Effector memory CD8-positive, alpha-beta T cell (primary cell): ENCODE results near the gene ITCH.
"Not testable (repeated sequence)": the region's sequence is repeated elsewhere in the genome, so short reads cannot be mapped to it uniquely, and the experiment has no call there.

Experiments used
- ATAC-seq: fragments of 150-1000 bp; cut with Tn5 transposase; replicated peaks from 2 replicates; pipeline ENCODE4 v1.10.0; 2021; ENCODE audit warnings: mild to moderate bottlenecking, moderate library complexity
- DNase-seq, 3 experiments: peaks; one replicate each; pipeline ENCODE4 v3.0.0; 2021
- H3K27ac Mint-ChIP-seq, 2 donors: one replicate each; pipeline ENCODE4 v1.8.0; 2022; ENCODE audit warnings: mild to moderate bottlenecking in 2 of 2, mixed read lengths in 2 of 2, moderate library complexity in 2 of 2
- H3K27me3 Mint-ChIP-seq, 2 donors: one replicate each; pipeline ENCODE4 v1.8.0; 2022; ENCODE audit warnings: mixed read lengths in 2 of 2
- H3K36me3 Mint-ChIP-seq: one replicate; pipeline ENCODE4 v1.8.0; 2022; ENCODE audit warnings: mild to moderate bottlenecking, moderate library complexity, mixed read lengths; ENCODE audit not compliant: insufficient read depth
- H3K4me1 Mint-ChIP-seq, 2 donors: one replicate each; pipeline ENCODE4 v1.8.0; 2022; ENCODE audit warnings: low read depth in 2 of 2, mixed read lengths in 2 of 2
- H3K4me3 Mint-ChIP-seq, 2 donors: one replicate each; pipeline ENCODE4 v1.8.0; 2022; ENCODE audit warnings: mild to moderate bottlenecking in 2 of 2, mixed read lengths in 2 of 2, moderate library complexity in 2 of 2
- H3K9me3 Mint-ChIP-seq, 2 donors: one replicate each; pipeline ENCODE4 v1.8.0; 2022; ENCODE audit warnings: mixed read lengths in 2 of 2

The ITCH gene

DNA sequence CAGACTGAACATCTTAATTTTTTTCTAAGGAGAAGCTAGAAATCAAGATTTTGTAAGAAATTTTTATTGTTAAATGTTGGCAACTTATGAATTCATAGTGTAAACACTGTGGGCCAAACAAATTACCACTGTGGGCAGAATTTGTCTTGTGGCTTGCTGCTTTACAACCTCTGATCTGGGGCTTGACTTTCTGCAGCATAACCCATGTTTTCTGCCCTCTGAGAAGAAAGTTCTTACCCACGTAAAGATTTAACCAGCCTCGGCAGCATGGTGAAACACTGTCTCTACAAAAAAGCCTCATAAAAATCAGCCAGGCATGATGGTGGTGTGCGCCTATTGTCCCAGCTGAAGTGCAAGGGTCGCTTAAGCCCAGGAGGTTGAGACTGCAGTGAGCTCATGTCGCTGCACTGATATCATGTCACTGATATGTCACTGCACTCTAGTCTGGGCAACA, 12.9 kb downstream of the ITCH start:
- peak overlapping the region in 1 of 2 donors; percentile 57 for H3K4me3 Mint-ChIP-seq
- H3K27me3 Mint-ChIP-seq: no peaks in the 10 kb centered on the region
- H3K9me3 Mint-ChIP-seq: no peaks in the 10 kb centered on the region
- ATAC-seq (peak; percentile 77), DNase-seq (no peak)
- H3K36me3 Mint-ChIP-seq: peaks cover 77% of the 10 kb centered on the region
- H3K4me1 Mint-ChIP-seq: peaks cover 28 to 49% of the 10 kb centered on the region in 2 donors
- peak overlapping the region; percentile 64 to 91 for H3K27ac Mint-ChIP-seq

DNA sequence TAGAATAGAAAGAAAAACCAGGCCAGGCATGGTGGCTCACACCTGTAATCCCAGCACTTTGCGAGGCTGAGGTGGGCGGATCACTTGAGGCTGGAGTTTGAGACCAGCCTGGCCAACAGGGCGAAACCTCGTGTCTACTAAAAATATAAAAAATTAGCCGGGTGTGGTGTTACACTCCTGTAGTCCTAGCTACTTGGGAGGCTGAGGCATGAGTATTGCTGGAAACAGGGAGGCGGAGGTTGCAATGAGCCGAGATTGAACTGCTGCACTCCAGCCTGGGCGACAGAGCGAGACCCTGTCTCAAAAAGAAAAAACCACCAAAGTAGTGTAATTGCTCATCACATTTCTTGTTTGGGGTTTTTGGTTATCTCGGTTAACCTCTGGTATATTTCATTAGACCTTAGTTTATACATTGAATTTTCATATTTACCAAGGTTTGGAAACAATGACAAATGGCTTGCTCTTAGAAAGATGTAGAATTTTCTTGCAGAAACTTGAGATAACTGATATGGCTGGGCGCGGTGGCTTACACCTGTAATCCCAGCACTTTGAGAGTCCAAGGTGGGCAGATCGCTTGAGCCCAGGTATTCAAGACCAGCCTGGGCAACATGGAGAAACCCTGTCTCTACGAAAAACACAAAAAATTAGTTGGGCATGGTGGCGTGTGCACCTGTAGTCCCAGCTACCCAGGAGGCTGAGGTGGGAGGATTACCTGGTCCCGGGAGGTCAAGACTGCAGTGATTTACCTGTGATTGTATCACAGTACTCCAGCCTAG, 14.2 kb downstream of the ITCH start:
- Mint-ChIP-seq H3K4me1 (peaks cover 35 to 57% of the 10 kb centered on the region in 2 donors), H3K27ac (peak overlapping the region; percentile 64 to 91), H3K36me3 (peaks cover 78% of the 10 kb centered on the region), H3K9me3 (no peaks in the 10 kb centered on the region), H3K27me3 (no peaks in the 10 kb centered on the region), H3K4me3 (peak overlapping the region; percentile 57 to 59)
- DNase-seq (no peak), ATAC-seq (peak; percentile 40)

DNA sequence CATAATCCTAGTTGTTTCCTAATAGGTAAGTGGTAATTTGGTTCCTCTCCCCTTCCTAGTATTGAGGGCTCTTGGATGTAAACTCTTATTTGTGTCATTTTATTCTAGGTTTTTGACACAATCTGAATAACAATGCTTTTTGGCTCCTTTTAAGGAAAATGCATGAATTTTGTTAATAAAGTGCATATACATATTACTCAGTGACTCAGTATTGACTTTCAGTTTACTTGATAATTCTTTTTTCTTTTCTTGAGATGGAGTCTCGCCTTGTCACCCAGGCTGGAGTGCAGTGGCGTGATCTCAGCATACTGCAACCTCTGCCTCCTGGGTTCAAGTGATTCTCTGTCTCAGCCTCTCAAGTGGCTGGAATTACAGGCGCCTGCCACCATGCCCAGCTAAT, 19.1 kb downstream of the ITCH start:
- peak overlapping the region in 1 of 2 donors; percentile 25 for H3K27ac Mint-ChIP-seq
- no peak for ATAC-seq
- H3K4me3 Mint-ChIP-seq: no peak overlapping the region
- no peak for DNase-seq
- H3K27me3 Mint-ChIP-seq: no peaks in the 10 kb centered on the region
- no peaks in the 10 kb centered on the region for H3K9me3 Mint-ChIP-seq
- H3K4me1 Mint-ChIP-seq: peaks cover 32 to 48% of the 10 kb centered on the region in 2 donors
- peaks cover 68% of the 10 kb centered on the region for H3K36me3 Mint-ChIP-seq

DNA sequence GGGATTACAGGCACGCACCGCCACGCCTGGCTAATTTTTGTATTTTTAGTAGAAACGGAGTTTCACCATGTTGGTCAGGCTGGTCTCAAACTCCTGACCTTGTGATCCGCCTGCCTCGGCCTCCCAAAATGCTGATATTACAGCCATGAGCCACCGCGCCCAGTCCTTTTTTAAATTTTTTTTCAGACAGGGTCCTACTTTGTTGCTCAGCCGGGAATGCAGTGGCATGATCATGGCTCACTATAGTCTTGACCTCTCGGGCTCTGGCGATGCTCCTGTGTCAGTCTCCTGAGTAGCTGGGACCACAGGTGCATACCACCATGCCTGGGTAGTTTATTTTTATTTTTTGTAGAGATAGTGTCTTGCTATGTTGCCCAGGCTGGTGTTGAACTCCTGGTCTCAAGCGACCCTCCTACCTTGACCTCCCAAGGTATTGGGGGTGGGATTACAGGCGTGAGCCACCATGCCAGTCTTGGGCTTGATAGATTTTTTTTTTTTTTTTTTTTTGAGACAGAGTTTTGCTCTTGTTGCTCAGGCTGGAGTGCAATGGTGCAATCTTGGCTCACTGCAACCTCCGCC, 19.9 kb downstream of the ITCH start:
- H3K27me3 Mint-ChIP-seq, H3K9me3 Mint-ChIP-seq, H3K27ac Mint-ChIP-seq, DNase-seq, H3K4me3 Mint-ChIP-seq, ATAC-seq: not testable (repeated sequence)
- H3K4me1 Mint-ChIP-seq: peaks cover 29 to 44% of the 10 kb centered on the region in 2 donors
- H3K36me3 Mint-ChIP-seq: peaks cover 62% of the 10 kb centered on the region

DNA sequence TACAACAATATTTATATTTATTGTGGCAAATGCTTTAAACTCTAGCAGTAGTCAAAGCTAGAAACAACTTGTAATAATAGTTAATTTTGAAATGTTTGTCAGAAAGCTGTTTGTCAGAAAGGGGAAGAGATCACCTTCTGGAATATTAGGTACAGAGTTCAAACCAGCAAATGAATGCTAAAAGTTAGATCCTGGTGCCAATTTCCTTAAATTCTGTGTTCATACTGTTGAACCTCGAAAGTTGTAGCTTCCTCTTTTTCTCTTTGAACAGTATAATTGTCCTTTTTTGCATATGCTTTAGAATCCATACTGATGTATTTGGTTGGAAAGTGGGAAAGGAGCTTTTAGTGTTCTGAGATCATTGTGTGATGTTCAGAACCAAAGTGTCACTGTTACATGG, 22.4 kb downstream of the ITCH start:
- peak overlapping the region in 1 of 2 donors; percentile 91 for H3K27ac Mint-ChIP-seq
- DNase-seq (no peak), ATAC-seq (no peak)
- peaks cover 58% of the 10 kb centered on the region for H3K36me3 Mint-ChIP-seq
- no peaks in the 10 kb centered on the region for H3K9me3 Mint-ChIP-seq
- H3K4me1 Mint-ChIP-seq: peaks cover 39 to 43% of the 10 kb centered on the region in 2 donors
- no peaks in the 10 kb centered on the region for H3K27me3 Mint-ChIP-seq
- H3K4me3 Mint-ChIP-seq: no peak overlapping the region

DNA sequence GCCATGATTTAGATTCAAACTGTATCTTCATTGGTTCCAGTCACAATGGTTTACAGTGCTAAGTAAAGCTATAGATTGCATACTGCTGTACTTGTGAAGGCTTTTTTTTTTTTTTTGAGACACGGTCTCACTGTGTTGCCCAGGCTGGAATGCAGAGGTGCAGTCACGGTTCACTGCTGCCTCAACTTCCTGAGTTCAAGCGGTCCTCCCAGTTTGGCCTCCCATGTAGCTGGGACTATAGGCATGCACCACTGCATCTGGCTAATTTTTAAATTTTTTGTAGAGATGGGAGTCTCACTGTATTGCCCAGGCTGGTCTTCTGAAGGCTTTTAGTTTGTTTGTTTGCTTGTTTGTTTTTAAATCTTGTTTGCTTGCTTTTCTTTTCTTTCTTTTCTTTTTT, 24.9 kb downstream of the ITCH start:
- no peak for DNase-seq
- peak overlapping the region in 1 of 2 donors; percentile 11 for H3K4me3 Mint-ChIP-seq
- H3K27me3 Mint-ChIP-seq: no peaks in the 10 kb centered on the region
- ATAC-seq: no peak
- H3K27ac Mint-ChIP-seq: peak overlapping the region; percentile 42 to 57
- H3K36me3 Mint-ChIP-seq: peaks cover 43% of the 10 kb centered on the region
- H3K4me1 Mint-ChIP-seq: peaks cover 34 to 42% of the 10 kb centered on the region in 2 donors
- H3K9me3 Mint-ChIP-seq: no peaks in the 10 kb centered on the region

DNA sequence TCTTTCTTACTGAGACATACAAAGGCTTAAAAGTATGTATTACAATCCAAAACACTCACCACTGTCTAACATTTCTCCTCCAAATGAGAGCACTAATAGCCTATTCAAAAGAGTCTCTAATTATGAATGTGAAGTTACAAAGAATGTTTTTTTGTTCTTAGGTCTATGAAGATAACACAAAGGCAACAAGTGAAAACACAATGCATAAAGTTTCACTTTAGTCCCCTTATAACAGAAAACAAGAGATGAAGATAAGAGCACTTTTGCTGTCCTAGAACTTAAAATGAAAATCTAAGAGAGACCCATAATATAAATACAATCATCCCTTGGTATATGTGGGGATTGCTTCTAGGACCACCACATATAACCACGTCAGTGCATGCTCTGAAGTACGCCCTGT, 25.6 kb downstream of the ITCH start:
- Mint-ChIP-seq H3K27ac (peak overlapping the region; percentile 42 to 57), H3K27me3 (no peaks in the 10 kb centered on the region), H3K9me3 (no peaks in the 10 kb centered on the region), H3K4me3 (no peak overlapping the region), H3K4me1 (peaks cover 38 to 47% of the 10 kb centered on the region in 2 donors), H3K36me3 (peaks cover 41% of the 10 kb centered on the region)
- DNase-seq (no peak), ATAC-seq (no peak)

DNA sequence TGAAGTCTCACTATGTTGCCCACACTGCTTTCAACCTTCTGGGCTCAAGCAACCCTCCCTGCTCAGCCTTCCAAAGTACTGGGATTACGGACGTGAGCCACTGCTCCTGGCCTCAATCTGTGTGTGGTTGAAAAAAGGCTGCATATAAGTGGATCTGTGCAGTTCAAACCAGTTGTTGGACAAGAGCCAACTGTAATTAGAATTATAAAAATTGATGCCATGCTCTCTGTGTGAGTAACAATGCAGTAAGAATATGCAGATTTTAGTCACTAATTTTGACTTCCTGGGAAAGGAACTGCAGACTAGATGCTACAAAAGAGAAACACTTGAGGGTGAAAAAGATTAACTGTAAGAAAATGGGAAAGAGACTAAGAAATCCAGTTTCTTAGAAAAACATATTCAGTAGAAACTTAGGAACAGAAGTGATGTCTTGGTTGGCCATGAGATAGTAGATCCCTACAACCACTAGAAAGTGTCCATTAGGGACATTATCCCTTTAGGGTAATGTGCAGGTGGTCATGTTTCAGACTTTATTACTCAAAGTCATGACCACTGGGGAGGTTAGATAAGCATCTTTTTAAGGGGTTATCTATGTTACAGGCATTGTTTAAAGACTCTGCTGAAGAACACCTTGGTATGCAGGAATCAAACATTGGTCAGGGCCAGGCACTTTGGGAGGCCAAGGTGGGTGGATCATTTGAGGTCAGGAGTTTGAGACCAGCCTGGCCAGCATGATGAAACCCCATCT, 26.3 kb downstream of the ITCH start:
- Mint-ChIP-seq H3K9me3 (no peaks in the 10 kb centered on the region), H3K27me3 (no peaks in the 10 kb centered on the region), H3K4me1 (peaks cover 39 to 47% of the 10 kb centered on the region in 2 donors), H3K27ac (peak overlapping the region; percentile 7 to 87), H3K36me3 (peaks cover 39% of the 10 kb centered on the region), H3K4me3 (no peak overlapping the region)
- ATAC-seq: no peak
- DNase-seq: no peak

DNA sequence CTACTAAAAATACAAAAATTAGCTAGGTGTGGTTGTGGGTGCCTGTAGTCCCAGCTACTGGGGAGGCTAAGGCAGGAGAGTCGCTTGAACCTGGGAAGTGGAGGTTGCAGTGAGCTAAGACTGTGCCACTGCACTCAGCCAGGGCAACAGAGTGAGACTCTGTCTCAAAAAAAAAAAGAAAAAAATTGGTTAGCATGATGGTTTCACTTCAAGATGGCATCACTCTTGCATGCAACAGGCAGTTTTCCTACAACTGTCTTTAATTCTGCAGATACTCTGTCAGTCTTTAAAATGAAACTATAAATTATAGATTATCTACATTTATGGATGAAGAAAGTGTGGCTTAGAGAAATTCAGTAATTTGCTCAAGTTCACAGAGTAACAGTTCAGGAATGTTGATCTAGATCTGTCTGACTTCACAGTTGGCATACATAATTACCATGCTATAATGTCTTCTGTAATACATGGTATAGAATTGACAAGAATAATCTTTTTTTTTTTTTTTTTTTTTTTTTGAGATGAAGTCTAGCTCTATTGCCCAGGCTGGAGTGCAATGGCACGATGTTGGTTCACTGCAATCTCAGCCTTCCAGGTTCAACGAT, 27.0 kb downstream of the ITCH start:
- no peaks in the 10 kb centered on the region for H3K9me3 Mint-ChIP-seq
- no peak for ATAC-seq
- peaks cover 41 to 51% of the 10 kb centered on the region in 2 donors for H3K4me1 Mint-ChIP-seq
- peaks cover 38% of the 10 kb centered on the region for H3K36me3 Mint-ChIP-seq
- H3K4me3 Mint-ChIP-seq: no peak overlapping the region
- no peak for DNase-seq
- peak overlapping the region; percentile 7 to 87 for H3K27ac Mint-ChIP-seq
- no peaks in the 10 kb centered on the region for H3K27me3 Mint-ChIP-seq

DNA sequence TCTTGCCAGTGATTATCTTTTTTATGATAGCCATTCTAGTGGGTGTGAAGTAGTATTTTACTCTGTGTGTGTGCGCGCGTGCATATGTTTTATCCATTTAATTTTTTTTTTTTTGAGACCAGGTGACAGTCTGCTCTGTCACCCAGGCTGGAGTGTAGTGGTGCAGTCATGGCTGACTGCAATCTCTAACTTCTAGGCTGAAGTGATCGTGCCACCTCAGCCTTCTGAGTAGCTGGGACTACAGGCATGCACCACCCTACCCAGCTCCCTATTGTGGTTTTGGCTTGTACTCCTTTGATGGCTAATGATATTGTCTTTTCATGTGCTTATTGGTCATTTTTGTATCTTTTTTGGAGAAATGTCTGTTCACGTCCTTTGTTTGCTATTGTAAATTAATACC, 33.3 kb downstream of the ITCH start:
- Mint-ChIP-seq H3K4me1 (peaks cover 23 to 40% of the 10 kb centered on the region in 2 donors), H3K4me3 (no peak overlapping the region), H3K27me3 (no peaks in the 10 kb centered on the region), H3K9me3 (no peaks in the 10 kb centered on the region), H3K36me3 (peaks cover 66% of the 10 kb centered on the region), H3K27ac (peak overlapping the region in 1 of 2 donors; percentile 7)
- DNase-seq (no peak), ATAC-seq (no peak)

DNA sequence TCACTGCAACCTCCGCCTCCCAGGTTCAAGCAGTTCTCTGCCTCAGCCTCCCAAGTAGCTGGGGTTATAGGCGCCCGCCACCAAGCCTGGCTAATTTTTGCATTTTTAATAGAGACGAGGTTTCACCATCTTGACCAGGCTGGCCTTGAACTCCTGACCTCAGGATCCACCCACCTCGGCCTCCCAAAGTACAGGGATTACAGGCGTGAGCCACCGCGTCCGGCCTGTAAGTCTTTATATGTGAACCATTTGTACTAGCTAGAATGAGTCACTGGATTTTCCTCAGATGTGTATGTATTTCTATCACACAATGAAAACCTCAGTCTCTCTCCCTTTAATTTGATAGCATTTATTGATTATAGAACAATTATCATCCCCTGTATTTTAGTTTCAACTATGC, 34.0 kb downstream of the ITCH start:
- H3K9me3 Mint-ChIP-seq: no peaks in the 10 kb centered on the region
- ATAC-seq: no peak
- no peaks in the 10 kb centered on the region for H3K27me3 Mint-ChIP-seq
- H3K4me1 Mint-ChIP-seq: peaks cover 26 to 46% of the 10 kb centered on the region in 2 donors
- peaks cover 70% of the 10 kb centered on the region for H3K36me3 Mint-ChIP-seq
- no peak overlapping the region for H3K4me3 Mint-ChIP-seq
- H3K27ac Mint-ChIP-seq: peak overlapping the region; percentile 7 to 85
- no peak for DNase-seq

DNA sequence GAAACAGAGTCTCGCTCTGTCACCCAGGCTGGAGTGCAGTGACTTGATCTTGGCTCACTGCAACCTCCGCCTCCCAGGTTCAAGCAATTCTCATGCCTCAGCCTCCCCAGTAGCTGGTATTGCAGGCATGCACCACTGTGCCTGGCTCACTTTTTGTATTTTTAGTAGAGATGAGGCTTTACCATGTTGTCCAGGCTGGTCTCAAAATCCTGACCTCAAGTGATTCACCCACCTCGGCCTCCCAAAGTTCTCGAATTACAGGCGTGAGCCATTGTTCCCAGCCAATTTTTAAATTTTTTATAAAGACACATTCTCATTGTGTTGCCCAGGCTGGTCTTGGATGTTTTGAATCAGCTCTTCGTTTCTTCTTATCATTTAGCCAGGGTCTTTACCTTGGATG, 37.7 kb downstream of the ITCH start:
- H3K9me3 Mint-ChIP-seq, ATAC-seq, DNase-seq, H3K27me3 Mint-ChIP-seq, H3K4me3 Mint-ChIP-seq: not testable (repeated sequence)
- peaks cover 34 to 60% of the 10 kb centered on the region in 2 donors for H3K4me1 Mint-ChIP-seq
- peak overlapping the region; percentile 73 to 93 for H3K27ac Mint-ChIP-seq
- peaks cover 62% of the 10 kb centered on the region for H3K36me3 Mint-ChIP-seq

DNA sequence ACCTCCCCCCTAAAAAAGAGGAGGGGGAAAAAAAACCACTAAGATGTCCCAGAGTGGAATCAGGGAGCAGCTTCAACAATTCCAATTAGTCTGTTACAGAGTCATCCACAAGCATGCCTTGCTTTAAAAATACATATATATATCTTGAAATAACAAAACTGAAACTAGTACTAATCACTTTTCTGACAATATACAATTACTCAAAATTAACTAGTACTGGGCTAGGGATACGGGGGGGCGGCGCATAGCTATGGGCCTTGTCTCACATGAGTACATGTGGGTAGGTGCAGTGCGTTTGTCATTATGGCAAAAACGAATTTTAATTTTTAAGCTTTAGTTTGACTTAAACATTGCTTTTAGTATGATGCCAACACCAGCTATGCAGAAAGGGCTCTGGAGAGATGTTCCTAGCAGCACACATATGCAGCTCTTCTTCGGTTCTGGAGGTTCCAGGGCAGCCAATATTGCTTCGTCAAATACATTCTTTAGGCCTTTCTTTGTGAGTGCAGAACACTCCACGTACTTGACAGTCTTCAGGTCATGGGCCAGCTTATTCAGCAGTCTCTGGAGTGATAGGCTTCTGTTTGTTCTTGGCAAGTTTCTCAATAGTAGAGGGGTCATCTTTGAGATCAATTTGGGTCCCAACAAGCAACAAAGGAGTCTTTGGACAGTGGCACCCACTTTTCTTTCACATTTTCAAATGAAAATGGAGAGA, 38.8 kb downstream of the ITCH start:
- Mint-ChIP-seq H3K27ac (peak overlapping the region; percentile 73 to 93), H3K4me3 (peak overlapping the region in 1 of 2 donors; percentile 15), H3K36me3 (peaks cover 56% of the 10 kb centered on the region), H3K4me1 (peaks cover 31 to 61% of the 10 kb centered on the region in 2 donors), H3K27me3 (no peaks in the 10 kb centered on the region), H3K9me3 (no peaks in the 10 kb centered on the region)
- DNase-seq (no peak), ATAC-seq (no peak)
